ENCODE data around the gene COX4I2. TPM values are rescaled to one million over a fixed set of nuclear protein-coding genes. Genes with fewer than 3 reads are reported as not detected.

Gene COX4I2
- total RNA-seq: not detected in 2 replicates

GRCh38 chr20:31637660-31638059, at the start of gene COX4I2:
Gene COX4I2, plus strand, starts transcription at chr20:31637912. Its CDS starts 1,106 bp downstream, at chr20:31639018.

GRCh38 chr20:31605031-31605901, 32.4 kb upstream of the COX4I2 start, which contains the start of gene ID1:
Gene ID1, plus strand, starts transcription at chr20:31605289. Its CDS starts 99 bp downstream, at chr20:31605388.

Other genes starting within 250 kb of the COX4I2 start
- gene DEFB119, start 247.3 kb upstream of the COX4I2 start, total RNA-seq: not detected in 2 replicates
- gene DEFB121, start 231.7 kb upstream of the COX4I2 start, total RNA-seq: not detected in 2 replicates
- gene DEFB123, start 197.3 kb upstream of the COX4I2 start, total RNA-seq: not detected in 2 replicates
- gene DEFB124, start 162.8 kb upstream of the COX4I2 start, total RNA-seq: not detected in 2 replicates
- gene REM1, start 162.6 kb upstream of the COX4I2 start, total RNA-seq: not detected in 2 replicates
- 70.8 and 89.3 TPM in 2 replicates for gene HM13, start 123.5 kb upstream of the COX4I2 start, total RNA-seq
- 370 and 375 TPM in 2 replicates for gene ID1, start 32.6 kb upstream of the COX4I2 start, total RNA-seq
- 122 and 130 TPM in 2 replicates for gene BCL2L1, start 85.0 kb downstream of the COX4I2 start, total RNA-seq
- gene TPX2, start 101.4 kb downstream of the COX4I2 start, total RNA-seq: 122 and 127 TPM in 2 replicates
- 0.17 and 0.30 TPM in 2 replicates for gene MYLK2, start 181.4 kb downstream of the COX4I2 start, total RNA-seq
- not detected in 2 replicates for gene FOXS1, start 207.7 kb downstream of the COX4I2 start, total RNA-seq
- 0.30 TPM in 1 of 2 replicates, not detected in the other for gene DUSP15, start 232.6 kb downstream of the COX4I2 start, total RNA-seq
- not detected in 2 replicates for gene TTLL9, start 232.7 kb downstream of the COX4I2 start, total RNA-seq